IMR-90 (cell line): ENCODE measurements around the gene TOGARAM2.

Source experiments
- BHLHE40 ChIP-seq: fragments of 150-350 bp; IDR thresholded peaks from 2 replicates; pipeline ENCODE4 v1.6.1; 2016; ENCODE audit warnings: mild to moderate bottlenecking, low read depth, low read length
- CHD1 ChIP-seq: IDR thresholded peaks from 2 replicates; pipeline ENCODE4 v1.6.1; 2012; ENCODE audit warnings: low read depth, low read length, improper control_type of control experiment
- CTCF ChIP-seq: conservative IDR thresholded peaks from 2 replicates; pipeline ENCODE4 v1.5.1; 2012; ENCODE audit warnings: mild to moderate bottlenecking, low read depth, low read length, improper control_type of control experiment
- ELK1 ChIP-seq: fragments of 150-350 bp; IDR thresholded peaks from 2 replicates; pipeline ENCODE4 v1.6.1; 2016; ENCODE audit warnings: low read depth, mild to moderate bottlenecking, low read length, moderate library complexity, borderline replicate concordance
- MAFK ChIP-seq: IDR thresholded peaks from 2 replicates; pipeline ENCODE4 v1.6.1; 2012; ENCODE audit warnings: low read depth, low read length, improper control_type of control experiment
- MAZ ChIP-seq: IDR thresholded peaks from 2 replicates; pipeline ENCODE4 v1.6.1; 2012; ENCODE audit warnings: low read depth, mild to moderate bottlenecking, low read length, improper control_type of control experiment, moderate library complexity, borderline replicate concordance
- MXI1 ChIP-seq: IDR thresholded peaks from 2 replicates; pipeline ENCODE4 v1.6.1; 2012; ENCODE audit warnings: low read depth, mild to moderate bottlenecking, low read length, moderate library complexity, borderline replicate concordance
- POLR2A ChIP-seq: IDR thresholded peaks from 2 replicates; pipeline ENCODE4 v1.6.1; 2012; ENCODE audit warnings: mild to moderate bottlenecking, low read depth, low read length
- RAD21 ChIP-seq: IDR thresholded peaks from 2 replicates; pipeline ENCODE4 v1.6.1; 2012; ENCODE audit warnings: low read length, improper control_type of control experiment
- RFX5 ChIP-seq: IDR thresholded peaks from 2 replicates; pipeline ENCODE4 v1.8.0; 2012; ENCODE audit warnings: low read depth, mild to moderate bottlenecking, low read length, moderate library complexity
- SMC3 ChIP-seq: fragments of 150-350 bp; IDR thresholded peaks from 2 replicates; pipeline ENCODE4 v1.6.1; 2016; ENCODE audit warnings: low read depth, mild to moderate bottlenecking, antibody characterized with exemption, low read length, moderate library complexity
- USF2 ChIP-seq: fragments of 150-350 bp; IDR thresholded peaks from 2 replicates; pipeline ENCODE4 v1.6.1; 2017; ENCODE audit warnings: mild to moderate bottlenecking, antibody characterized with exemption, low read length, low read depth

GRCh38 chr2:29072971-29073725 is 92.0 kb downstream of the TOGARAM2 start:
- TF ChIP-seq CTCF (no peak), BHLHE40 (no peak), RFX5 (no peak), POLR2A (no peak), CHD1 (no peak), MXI1 (no peak), USF2 (no peak), RAD21 (no peak), SMC3 (no peak), MAFK (no peak), MAZ (no peak), ELK1 (no peak)
